HG03469 (cell line): ENCODE measurements around the gene ATP6V1D.
"Not testable (repeated sequence)": the region's sequence is repeated elsewhere in the genome, so short reads cannot be mapped to it uniquely, and the experiment has no call there.

Experiments used
- ATAC-seq: cut with Tn5 transposase; IDR thresholded peaks from one replicate; pipeline ENCODE4 v1.9.1; 2021; ENCODE audit warnings: mild to moderate bottlenecking, moderate library complexity, moderate number of reproducible peaks; ENCODE audit not compliant: unreplicated experiment

Gene ATP6V1D

GRCh38 chr14:67371247-67372148 is 11.9 kb upstream of the ATP6V1D start:
- no peak for ATAC-seq

- ATAC-seq, result no peak
Observed at GRCh38 chr14:67370830-67371229, 11.2 kb upstream of the ATP6V1D start.

DNA sequence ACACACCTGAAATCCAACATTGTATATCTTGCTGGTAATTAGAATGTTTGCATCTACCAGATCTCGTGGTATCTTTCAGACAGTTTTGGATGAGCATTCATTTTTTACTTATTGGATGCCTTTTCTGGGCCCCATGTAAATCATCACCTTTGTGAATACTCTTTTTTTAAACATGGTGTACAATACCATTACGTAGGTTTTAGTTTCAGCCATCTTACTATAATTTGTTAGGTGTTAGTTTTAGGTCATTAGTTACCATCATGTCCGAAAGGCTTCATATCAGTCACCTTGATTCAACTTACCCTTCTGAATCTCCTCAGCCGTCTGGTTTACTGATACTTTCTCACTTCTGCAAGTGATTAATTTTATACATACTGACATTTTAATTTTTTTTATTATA is 5.9 kb upstream of the ATP6V1D start:
- no peak for ATAC-seq

- ATAC-seq, result peak; percentile 3
Observed at GRCh38 chr14:67360470-67361206, 1.0 kb upstream of the ATP6V1D start.

DNA sequence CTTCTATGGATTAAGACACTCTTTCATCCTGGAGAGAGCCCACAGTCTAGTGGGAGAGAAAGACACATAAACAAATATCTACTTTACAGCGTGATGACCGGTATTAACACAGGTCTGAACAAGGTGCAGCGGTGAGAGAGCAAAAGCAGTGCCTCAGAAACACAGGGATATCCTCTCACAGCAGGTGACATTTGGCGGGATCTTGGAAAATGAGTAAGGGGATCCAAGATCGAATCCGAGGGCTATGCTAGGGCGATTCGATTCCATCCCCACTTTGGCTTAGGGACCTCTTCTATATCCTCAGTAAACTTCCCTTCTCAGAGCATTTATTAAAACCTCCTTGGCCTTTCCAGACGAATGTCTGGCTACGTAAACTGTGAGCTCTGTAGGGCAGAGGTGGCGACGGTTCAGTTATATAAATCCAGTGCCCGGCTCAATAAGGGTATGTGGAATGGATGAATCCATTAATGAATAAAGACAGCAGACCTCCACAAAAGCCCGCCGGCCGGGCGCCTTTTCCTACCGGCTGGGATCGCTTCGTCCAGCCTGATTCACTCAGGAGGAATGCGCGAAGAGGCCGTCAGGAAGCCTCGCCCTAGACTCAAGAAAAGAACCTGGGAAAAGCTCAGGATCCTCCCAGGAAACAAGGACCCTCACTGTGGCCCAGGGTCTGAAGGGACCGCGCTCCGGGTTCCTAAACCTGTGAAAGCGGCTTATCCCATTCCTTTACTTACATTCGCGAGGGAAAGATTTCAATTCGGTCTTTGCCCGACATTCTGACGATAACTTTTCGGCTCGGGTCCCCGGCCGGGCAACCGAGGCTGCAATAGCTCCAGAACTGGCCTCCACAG is 455 bp downstream of the ATP6V1D start:
- no peak for ATAC-seq

DNA sequence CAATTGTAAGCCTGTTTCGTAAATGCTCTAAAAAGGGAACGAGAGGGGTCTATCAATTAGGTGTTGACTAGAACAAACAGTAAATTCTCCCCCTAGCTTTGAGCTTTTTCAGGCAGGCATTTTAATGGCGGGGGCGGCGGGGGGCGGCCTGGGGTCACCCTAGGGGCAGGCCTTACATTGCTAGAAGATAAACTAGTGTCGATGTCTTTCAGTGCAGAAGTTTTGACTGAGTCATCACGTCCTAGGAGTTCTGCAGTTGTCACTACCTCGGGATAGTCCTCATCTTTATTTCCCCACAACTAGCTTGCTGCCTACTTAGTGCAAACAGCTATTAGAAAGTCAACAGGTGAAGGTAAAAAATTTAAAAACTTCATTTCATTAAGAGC is 1.6 kb downstream of the ATP6V1D start:
- no peak for ATAC-seq

- no peak for ATAC-seq
Observed at GRCh38 chr14:67357186-67357968, 2.2 kb downstream of the ATP6V1D start.

GRCh38 chr14:67352055-67352454 is 7.5 kb downstream of the ATP6V1D start:
- no peak for ATAC-seq

- ATAC-seq, result no peak
Observed at GRCh38 chr14:67345583-67345982, 14.0 kb downstream of the ATP6V1D start.

- ATAC-seq, result no peak
Observed at GRCh38 chr14:67343601-67344230, 15.9 kb downstream of the ATP6V1D start.

DNA sequence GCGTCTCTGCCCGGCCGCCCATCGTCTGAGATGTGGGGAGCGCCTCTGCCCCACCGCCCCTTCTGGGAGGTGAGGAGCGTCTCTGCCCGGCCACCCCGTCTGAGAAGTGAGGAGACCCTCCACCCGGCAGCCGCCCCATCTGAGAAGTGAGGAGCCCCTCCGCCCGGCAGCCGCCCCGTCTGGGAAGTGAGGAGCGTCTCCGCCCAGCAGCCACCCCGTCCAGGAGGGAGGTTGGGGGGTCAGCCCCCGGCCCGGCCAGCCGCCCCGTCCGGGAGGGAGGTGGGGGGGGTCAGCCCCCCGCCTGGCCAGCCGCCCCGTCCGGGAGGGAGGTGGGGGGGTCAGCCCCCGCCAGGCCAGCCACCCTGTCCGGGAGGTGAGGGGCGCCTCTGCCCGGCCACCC is 18.4 kb downstream of the ATP6V1D start:
- ATAC-seq, result not testable (repeated sequence)

GRCh38 chr14:67335781-67336180 is 23.8 kb downstream of the ATP6V1D start:
- ATAC-seq, result no peak

GRCh38 chr14:67332468-67332867 is 27.1 kb downstream of the ATP6V1D start:
- no peak for ATAC-seq

DNA sequence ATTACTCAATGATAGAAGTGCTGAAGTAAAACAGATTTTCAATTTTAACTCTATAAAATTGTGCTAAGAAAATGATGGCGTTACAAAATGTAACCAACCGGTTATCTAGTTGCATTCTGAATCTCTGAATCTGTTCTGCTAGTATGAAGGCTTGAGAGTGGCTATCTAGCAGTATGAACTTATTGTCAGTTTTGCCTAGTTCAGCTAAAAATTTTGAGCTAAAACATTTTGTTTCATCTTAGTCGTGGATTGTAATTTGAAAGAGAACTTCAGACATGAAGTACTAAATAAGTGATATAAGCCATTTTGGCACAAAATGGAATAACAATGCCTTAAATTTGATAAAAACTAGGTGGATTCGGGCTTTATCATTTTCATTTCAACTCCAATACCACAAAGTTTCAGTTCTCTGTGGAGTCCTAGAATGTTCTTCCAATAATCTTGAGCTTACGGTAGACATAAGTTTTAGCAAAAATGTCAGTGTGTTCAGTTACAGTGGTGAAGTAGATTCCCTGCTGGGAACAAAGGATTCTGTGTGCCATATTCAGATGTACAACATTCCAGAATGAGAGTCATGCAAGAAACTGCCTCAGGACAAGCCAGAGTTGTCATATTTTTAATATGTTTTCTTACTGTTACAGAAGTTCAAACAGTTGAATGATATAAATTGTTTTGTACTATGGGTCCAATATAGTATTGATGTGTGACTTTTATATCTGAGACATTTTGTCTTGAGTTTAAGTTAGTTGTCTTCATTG is 28.1 kb downstream of the ATP6V1D start:
- no peak for ATAC-seq

DNA sequence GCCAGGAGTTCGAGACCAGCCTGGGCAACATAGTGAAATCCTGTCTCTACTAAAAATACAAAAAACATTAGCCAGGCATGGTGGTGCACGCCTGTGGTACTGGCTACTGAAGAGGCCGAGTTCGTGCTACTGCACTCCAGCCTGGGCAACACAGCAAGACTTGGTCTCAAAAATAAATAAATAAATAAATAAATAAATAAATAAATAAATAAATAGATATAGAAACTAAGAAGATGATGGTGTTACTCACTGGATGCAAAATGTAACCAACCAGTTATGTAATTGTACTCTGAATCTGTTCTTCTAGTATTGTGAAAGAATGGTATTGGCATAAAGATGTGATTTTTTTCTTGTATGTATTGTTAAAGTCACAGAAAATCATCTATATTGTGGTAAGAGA is 29.9 kb downstream of the ATP6V1D start:
- not testable (repeated sequence) for ATAC-seq

DNA sequence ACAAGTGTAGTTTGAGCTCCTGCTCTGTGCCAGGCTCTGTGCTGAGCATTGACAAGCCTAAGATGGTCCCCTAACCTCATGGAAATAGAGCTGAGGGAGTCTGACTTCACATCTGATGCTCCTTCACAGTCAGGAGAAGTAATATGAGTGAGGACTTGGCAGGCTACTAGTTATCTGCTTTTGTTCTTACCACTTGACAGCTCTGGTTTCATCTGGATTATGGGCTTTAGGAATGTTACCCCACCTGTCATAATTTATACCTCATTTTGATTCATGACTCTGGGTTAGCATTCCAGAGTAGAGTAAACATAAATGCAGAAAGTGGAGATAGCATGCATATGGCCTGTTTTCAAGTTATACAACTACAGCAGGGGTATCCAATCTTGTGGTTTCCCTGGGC is 40.5 kb downstream of the ATP6V1D start:
- ATAC-seq, result no peak

GRCh38 chr14:67317822-67318221 is 41.8 kb downstream of the ATP6V1D start:
- ATAC-seq, result no peak

GRCh38 chr14:67313153-67313552 is 46.5 kb downstream of the ATP6V1D start:
- no peak for ATAC-seq

GRCh38 chr14:67311868-67312267 is 47.7 kb downstream of the ATP6V1D start:
- no peak for ATAC-seq
